ENCODE results near the gene OR10D3.

Gene OR10D3

DNA sequence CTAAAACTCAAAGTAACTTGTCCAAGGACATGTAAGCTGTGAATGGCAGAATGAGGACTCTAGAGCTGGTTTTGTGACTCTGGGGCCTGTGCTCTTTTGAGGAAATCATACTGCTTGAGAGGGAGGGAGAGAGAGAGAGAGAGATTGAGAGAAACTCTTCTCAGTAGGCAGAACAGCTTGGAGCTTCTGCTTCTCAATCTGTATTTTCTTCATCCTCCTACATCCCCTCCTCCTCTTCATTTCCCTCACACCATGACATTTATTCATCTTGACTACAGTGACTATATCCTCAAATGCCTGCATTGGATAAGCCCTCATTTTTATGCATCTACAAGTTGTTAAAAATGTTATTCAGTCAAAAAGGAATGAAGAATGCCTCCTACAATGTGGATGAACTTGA lies 23.7 kb upstream of the OR10D3 start:
- Histone ChIP-seq H3K9me2 (replicated peaks; ENCODE audit: insufficient read depth, low read length) (no peaks in the 10 kb centered on the region), H3K79me2 (ENCODE audit: low read length) (no peaks in the 10 kb centered on the region), H3K9me3 (replicated peaks; ENCODE audit: insufficient read depth, low read length) (no peaks in the 10 kb centered on the region), H3K4me2 (ENCODE audit: low read depth, low read length) (no peak overlapping the region), H3K27ac (ENCODE audit: low read length) (no peak overlapping the region), H3K36me3 (replicated peaks; ENCODE audit: insufficient read depth, low read length) (no peaks in the 10 kb centered on the region), H4K20me1 (ENCODE audit: insufficient read depth, low read length) (no peaks in the 10 kb centered on the region), H3K4me1 (ENCODE audit: low read length) (no peaks in the 10 kb centered on the region), H3F3A (ENCODE audit: insufficient read depth, low read length) (no peaks in the 10 kb centered on the region), H2AFZ (ENCODE audit: low read length) (no peak overlapping the region), H3K9ac (ENCODE audit: low read length) (no peak overlapping the region), H3K27me3 (replicated peaks; ENCODE audit: insufficient read depth, low read length) (no peaks in the 10 kb centered on the region), H3K4me3 (ENCODE audit: low read length) (no peak overlapping the region)
- TF ChIP-seq EZH2phosphoT487 (IDR thresholded peaks at IDR 0.05; ENCODE audit: low read length) (no peak), EZH2 (optimal IDR thresholded peaks at IDR 0.05; ENCODE audit: low read depth, low read length) (no peak)
- TF ChIP-seq, protein P1, sequence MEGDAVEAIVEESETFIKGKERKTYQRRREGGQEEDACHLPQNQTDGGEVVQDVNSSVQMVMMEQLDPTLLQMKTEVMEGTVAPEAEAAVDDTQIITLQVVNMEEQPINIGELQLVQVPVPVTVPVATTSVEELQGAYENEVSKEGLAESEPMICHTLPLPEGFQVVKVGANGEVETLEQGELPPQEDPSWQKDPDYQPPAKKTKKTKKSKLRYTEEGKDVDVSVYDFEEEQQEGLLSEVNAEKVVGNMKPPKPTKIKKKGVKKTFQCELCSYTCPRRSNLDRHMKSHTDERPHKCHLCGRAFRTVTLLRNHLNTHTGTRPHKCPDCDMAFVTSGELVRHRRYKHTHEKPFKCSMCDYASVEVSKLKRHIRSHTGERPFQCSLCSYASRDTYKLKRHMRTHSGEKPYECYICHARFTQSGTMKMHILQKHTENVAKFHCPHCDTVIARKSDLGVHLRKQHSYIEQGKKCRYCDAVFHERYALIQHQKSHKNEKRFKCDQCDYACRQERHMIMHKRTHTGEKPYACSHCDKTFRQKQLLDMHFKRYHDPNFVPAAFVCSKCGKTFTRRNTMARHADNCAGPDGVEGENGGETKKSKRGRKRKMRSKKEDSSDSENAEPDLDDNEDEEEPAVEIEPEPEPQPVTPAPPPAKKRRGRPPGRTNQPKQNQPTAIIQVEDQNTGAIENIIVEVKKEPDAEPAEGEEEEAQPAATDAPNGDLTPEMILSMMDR (IDR thresholded peaks at IDR 0.05; ENCODE audit: low read length): no peak
- DNase-seq: no peak

DNA sequence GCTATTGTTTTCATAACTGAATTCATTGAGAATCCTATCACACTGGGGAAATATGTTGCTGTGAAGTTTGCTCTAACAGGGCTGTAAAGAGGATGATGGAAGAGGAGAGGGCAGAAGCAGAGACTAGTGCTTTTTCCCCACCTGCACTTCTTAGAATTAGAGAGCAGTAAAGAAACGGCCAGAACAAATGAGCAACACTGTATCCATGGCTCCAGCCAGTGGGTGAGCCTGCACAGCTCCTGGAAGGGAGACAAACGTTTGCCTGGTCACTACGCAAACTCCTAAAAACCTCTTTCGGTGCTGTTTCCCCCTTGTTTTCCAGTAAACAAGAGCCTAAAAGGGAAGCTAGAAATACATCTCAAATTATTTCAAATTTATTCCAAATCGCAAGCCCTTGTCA lies 22.2 kb upstream of the OR10D3 start:
- no peaks in the 10 kb centered on the region for H3K36me3 ChIP-seq (replicated peaks; ENCODE audit: insufficient read depth, low read length)
- no peak overlapping the region for H3K4me2 ChIP-seq (ENCODE audit: low read depth, low read length)
- H3K4me3 ChIP-seq (ENCODE audit: low read length): no peak overlapping the region
- H3F3A ChIP-seq (ENCODE audit: insufficient read depth, low read length): no peaks in the 10 kb centered on the region
- no peaks in the 10 kb centered on the region for H3K9me3 ChIP-seq (replicated peaks; ENCODE audit: insufficient read depth, low read length)
- H3K27me3 ChIP-seq (replicated peaks; ENCODE audit: insufficient read depth, low read length): no peaks in the 10 kb centered on the region
- no peaks in the 10 kb centered on the region for H3K9me2 ChIP-seq (replicated peaks; ENCODE audit: insufficient read depth, low read length)
- no peaks in the 10 kb centered on the region for H3K4me1 ChIP-seq (ENCODE audit: low read length)
- no peaks in the 10 kb centered on the region for H4K20me1 ChIP-seq (ENCODE audit: insufficient read depth, low read length)
- DNase-seq: no peak
- no peak overlapping the region for H2AFZ ChIP-seq (ENCODE audit: low read length)
- H3K9ac ChIP-seq (ENCODE audit: low read length): no peak overlapping the region
- H3K79me2 ChIP-seq (ENCODE audit: low read length): no peaks in the 10 kb centered on the region
- no peak overlapping the region for H3K27ac ChIP-seq (ENCODE audit: low read length)
- TF ChIP-seq EZH2 (optimal IDR thresholded peaks at IDR 0.05; ENCODE audit: low read depth, low read length): no peak
- no peak for TF ChIP-seq EZH2phosphoT487 (IDR thresholded peaks at IDR 0.05; ENCODE audit: low read length)
- TF ChIP-seq, protein P1 (IDR thresholded peaks at IDR 0.05; ENCODE audit: low read length): no peak

DNA sequence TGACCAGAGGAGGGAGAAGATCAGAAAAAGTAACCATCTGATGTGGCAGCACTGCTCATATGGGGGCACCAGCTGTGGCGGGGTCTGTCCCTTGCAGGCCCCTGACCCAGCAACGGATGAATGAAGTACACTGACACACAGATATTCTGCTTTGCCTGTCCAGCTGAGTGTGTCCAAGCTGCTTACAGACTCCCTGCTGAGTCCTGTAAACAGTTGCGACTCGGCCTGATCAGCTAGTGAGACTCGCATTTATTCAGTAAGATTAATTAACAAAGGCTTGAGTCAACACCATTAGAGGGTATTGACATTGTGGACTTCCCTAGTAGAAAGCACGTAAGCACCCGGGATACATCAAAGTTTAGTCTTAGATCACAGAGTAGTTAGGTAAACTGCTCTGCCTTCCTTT lies 15.3 kb upstream of the OR10D3 start:
- no peaks in the 10 kb centered on the region for H3K9me3 ChIP-seq (replicated peaks; ENCODE audit: insufficient read depth, low read length)
- H3K27ac ChIP-seq (ENCODE audit: low read length): no peak overlapping the region
- H4K20me1 ChIP-seq (ENCODE audit: insufficient read depth, low read length): no peaks in the 10 kb centered on the region
- no peak overlapping the region for H2AFZ ChIP-seq (ENCODE audit: low read length)
- no peak overlapping the region for H3K9ac ChIP-seq (ENCODE audit: low read length)
- no peaks in the 10 kb centered on the region for H3K36me3 ChIP-seq (replicated peaks; ENCODE audit: insufficient read depth, low read length)
- TF ChIP-seq EZH2 (optimal IDR thresholded peaks at IDR 0.05; ENCODE audit: low read depth, low read length): no peak
- TF ChIP-seq EZH2phosphoT487 (IDR thresholded peaks at IDR 0.05; ENCODE audit: low read length): no peak
- TF ChIP-seq, protein P1 (IDR thresholded peaks at IDR 0.05; ENCODE audit: low read length): no peak
- no peaks in the 10 kb centered on the region for H3K9me2 ChIP-seq (replicated peaks; ENCODE audit: insufficient read depth, low read length)
- no peak for DNase-seq
- H3F3A ChIP-seq (ENCODE audit: insufficient read depth, low read length): no peaks in the 10 kb centered on the region
- no peaks in the 10 kb centered on the region for H3K4me1 ChIP-seq (ENCODE audit: low read length)
- H3K79me2 ChIP-seq (ENCODE audit: low read length): no peaks in the 10 kb centered on the region
- H3K4me2 ChIP-seq (ENCODE audit: low read depth, low read length): no peak overlapping the region
- H3K27me3 ChIP-seq (replicated peaks; ENCODE audit: insufficient read depth, low read length): no peaks in the 10 kb centered on the region
- no peak overlapping the region for H3K4me3 ChIP-seq (ENCODE audit: low read length)
